ENCODE measurements around the gene ZNF543.

- TF ChIP-seq, protein P1, sequence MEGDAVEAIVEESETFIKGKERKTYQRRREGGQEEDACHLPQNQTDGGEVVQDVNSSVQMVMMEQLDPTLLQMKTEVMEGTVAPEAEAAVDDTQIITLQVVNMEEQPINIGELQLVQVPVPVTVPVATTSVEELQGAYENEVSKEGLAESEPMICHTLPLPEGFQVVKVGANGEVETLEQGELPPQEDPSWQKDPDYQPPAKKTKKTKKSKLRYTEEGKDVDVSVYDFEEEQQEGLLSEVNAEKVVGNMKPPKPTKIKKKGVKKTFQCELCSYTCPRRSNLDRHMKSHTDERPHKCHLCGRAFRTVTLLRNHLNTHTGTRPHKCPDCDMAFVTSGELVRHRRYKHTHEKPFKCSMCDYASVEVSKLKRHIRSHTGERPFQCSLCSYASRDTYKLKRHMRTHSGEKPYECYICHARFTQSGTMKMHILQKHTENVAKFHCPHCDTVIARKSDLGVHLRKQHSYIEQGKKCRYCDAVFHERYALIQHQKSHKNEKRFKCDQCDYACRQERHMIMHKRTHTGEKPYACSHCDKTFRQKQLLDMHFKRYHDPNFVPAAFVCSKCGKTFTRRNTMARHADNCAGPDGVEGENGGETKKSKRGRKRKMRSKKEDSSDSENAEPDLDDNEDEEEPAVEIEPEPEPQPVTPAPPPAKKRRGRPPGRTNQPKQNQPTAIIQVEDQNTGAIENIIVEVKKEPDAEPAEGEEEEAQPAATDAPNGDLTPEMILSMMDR (IDR thresholded peaks at IDR 0.05; ENCODE audit: borderline replicate concordance, extremely low read depth, low read length, poor library complexity, severe bottlenecking) = no peak
- TF ChIP-seq EZH2 (IDR thresholded peaks at IDR 0.05; ENCODE audit: borderline replicate concordance, low read depth, low read length, severe bottlenecking) = no peak
Measured at GRCh38 chr19:57302727-57303401, 17.4 kb upstream of the ZNF543 start.

All from DND-41 (cell line).